Epidermal melanocyte (primary cell): ENCODE results near the gene PTPN1.
"Not testable (repeated sequence)": the region's sequence is repeated elsewhere in the genome, so short reads cannot be mapped to it uniquely, and the experiment has no call there.

Experiments used
- DNase-seq: peaks from one replicate; pipeline ENCODE4 v3.0.0; 2011; ENCODE audit warnings: low spot score; ENCODE audit not compliant: insufficient read length

The PTPN1 gene

DNA sequence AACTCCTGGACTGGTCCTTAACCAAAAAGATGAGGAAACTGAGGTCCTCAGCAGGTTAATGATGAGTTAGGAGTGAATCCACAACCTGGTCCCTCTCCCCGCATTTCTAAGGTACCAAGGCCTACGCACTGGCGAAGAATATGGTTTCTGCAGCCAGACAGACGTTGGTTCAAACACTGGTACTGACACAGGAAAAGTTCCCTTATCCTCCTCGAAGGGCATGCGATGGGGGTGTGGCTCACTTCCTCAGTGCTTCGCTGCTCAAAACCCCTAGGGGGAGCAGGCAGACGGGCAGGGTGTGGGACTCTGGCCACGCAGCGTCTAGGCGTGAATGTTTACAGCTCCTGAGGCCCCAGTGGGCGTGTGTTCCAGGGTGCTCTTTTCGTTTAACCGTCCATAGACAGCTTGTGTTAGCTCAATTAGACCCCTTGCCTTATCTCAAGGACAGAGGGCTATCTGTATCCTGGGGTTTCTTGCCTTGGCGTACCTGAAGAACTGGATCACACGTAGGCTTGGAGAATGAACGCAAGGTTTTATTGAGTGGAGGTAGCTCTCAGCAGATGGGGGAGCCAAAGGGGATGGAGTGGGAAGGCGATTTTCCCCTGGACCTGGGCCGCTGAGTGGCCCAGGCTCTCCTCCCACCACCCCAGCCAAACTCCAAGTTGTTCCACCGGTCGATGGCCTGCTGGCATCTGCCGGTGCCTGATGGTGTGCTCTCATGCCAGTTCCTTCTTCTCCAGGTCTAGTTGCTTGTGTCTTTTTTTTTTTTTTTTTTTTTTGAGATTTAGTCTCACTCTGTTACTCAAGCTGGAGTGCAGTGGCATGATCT, 31.8 kb upstream of the PTPN1 start:
- DNase-seq: no peak

DNA sequence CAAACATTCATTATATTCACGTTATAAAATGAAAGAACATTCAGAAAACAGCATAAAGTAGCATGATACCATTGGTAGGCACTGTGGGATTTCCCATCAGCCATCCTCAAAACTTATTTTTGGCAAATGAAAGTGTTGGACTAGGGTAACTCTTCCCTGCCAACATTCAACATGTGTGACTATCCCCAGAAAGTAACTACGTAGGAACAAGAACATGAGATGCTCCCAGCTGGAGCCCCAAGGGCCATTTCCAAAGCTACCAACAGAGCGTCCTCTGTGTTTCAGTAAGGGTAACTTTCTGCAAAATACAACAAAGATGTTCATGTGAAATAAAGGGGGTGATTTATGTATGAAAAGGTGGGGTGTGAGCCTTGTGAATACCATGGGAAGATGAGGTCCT, 28.4 kb upstream of the PTPN1 start:
- DNase-seq: peak; percentile 31

DNA sequence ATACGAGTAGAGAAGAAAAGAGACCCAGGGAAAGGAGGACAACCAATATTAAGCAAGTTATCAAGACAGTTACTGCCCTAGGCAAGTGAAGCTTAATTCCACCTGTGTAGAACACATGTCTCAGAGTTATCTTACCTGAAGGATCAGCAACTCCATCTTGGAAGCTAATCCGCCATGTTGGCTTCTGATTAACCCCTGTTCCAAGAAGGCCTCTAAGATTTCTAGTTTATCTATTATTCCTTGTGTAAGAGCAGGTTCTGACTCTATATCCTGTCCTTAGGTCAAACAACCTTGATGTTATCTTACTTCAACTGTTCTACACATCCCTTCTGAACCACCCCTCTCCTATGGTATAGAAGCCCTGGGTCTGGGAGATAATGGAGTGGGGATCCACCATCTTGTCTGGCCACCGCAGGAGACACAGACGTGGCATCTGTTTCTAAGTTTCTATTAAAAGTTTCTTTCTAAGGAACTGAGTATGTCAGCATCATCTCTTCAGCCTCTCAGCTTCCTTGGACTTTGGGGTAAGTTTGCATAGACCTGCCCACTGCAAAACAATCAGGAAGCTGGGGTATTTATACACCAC, 27.7 kb upstream of the PTPN1 start:
- DNase-seq: no peak

DNA sequence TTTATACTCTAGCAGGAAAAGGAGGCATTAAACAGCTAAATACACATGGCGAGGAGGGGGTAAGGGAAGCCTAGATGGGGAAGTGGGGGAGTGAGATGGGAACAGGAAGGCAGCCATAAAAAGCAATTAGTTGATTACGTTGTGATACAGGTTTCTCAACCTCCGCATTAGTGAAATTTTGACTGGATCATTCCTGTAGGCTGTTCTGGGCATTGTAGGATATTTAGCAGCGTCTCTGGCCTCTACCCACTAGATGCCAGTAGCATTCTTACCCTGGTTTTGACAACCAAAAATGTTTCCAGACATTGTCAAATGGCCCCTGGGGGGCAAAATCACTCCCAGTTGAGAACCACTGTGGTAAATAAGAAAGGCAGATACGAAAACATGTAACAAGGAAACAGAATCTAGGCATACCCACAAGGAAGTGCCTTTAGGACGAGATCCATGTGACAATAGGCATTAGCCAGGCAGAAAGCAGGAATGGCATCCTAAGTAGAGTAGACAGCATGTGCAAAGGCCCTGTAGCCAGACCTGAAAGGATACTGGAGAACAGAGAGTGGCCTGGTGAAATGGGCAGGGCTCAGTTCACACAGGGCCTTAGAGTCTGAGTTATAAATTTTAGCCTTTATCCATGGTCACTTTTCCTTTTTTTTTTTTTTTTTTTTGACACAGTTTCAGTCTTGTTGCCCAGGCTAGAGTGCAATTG, 25.8 kb upstream of the PTPN1 start:
- DNase-seq: no peak

DNA sequence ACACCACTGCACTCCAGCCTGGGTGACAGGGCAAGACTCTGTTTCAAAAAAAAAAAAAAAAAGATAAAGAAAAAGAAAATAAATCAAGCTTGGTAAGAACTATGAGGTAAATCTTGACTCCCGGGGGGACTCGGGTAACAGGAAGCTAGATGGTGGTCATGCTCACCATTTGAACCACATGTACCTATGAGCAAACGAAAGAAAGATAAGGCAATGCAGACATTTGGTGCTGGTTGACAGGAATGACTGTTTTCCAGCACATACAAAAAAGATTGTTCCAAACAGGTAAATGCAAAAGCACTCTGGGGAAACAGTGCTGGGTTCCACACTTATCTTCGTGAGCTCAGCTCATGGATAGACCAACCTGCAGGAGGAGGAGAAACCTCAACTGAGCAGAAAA, 22.8 kb upstream of the PTPN1 start:
- no peak for DNase-seq

DNA sequence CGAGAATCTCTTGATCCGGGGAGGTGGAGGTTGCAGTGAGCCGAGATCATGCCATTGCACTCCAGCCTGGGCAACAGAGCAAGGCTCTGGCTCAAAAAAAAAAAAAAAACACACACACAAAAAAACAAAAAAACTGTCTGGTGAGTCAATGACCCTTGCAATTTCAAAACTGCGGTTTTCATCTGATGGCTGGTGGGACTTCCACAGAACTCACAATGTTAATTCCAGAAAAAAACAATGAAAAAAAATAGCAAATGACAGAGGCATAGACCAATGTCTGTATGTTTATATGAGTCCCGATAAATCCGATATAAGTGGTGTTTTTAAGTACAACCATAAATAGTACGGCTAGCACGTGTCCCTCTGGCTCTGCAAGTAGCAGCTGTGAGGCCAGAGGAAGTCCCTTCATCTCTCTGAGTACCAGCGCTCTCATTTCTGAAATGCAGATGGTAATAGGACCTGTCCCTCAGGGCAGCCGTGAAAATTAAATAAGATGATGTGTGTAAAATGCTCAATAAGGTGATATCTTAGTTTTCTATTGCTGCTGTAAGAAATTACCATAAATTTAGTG, 21.9 kb upstream of the PTPN1 start:
- no peak for DNase-seq

DNA sequence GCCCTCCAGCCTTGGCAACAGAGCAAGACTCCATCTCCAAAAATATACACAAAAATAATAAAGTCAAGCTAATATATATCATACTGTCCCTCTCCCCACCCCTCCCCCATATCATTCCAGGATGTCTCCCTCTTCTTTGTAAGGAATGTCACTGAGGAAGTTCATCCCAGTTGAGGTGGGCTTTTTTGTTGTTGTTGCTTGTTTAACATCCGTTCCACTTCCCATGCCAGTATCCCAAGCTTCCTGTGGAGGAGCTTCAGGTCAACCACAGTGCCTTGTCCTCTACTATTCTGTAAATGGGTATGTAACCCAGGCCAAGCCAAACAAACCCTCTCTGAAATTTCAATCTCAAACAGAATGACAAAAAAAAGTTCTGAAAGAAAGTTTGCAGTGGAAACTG, 19.0 kb upstream of the PTPN1 start:
- DNase-seq: no peak

DNA sequence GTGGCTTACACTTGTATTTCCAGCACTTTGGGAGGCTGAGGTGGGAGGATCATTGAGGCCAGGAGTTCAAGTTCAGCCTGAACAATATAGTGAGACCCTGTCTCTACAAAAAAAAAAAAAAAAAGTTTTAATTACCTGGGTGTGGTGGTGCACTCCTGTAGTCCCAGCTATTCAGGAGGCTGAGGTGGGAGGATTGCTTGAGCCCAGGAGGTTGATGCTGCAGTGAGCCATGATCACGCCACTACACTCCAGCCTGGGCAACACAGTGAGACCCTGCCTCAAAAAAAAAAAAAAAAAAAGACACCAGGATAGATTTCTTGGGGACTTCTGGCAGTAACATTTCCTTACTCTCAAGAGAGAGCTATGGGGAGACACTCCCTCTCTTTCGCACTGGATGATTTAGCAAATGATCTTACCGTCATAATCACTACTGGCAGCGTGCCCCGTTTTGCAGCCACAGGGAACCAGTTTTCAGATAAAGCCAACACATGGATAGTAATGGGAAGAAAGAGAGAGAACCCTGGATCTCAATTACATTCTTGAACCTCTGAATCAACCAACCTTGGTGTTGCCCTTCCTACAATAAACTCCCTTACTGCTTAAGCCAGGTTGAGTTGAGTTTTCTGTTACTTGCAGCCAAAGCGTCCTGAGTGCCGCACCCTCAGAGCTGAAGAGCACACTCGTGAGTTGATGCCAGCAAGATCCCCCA, 18.1 kb upstream of the PTPN1 start:
- DNase-seq: no peak

DNA sequence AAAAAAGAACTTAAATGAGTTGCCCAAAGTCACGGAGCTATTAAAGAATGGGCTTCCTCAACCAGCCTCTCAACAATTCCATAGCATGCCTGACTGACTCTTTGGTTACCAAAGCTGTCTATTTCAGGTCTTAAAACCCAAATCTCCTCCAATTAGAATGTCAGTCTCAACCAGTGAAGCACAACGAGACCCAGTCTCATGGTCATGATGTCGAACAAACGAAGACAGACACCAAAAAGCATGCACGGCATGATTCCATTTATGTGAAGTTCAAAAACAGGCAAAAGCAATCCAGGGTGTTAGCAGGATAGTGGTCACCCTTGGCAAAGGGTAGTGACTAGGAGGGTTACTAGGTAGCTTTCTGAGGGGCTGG, 16.3 kb upstream of the PTPN1 start:
- no peak for DNase-seq

DNA sequence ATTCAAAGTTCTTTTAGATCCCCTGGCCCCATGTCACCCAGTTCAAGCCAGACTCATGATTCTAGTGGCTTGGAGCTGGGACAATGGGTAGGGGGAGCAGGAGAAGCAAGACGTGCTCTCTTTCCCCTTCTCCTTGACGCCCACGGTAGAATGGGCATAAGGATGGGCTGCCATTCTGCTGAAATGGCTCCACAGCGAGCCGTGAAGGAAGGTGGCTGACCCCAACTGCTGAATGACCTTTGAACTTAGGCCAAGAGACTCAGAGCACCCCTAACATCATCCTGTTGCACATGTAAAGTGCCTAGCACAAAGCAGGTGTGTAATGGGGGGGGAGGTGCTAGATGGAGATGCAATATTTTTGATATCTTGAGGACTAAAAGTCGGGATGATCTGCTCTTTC, 15.8 kb upstream of the PTPN1 start:
- no peak for DNase-seq

DNA sequence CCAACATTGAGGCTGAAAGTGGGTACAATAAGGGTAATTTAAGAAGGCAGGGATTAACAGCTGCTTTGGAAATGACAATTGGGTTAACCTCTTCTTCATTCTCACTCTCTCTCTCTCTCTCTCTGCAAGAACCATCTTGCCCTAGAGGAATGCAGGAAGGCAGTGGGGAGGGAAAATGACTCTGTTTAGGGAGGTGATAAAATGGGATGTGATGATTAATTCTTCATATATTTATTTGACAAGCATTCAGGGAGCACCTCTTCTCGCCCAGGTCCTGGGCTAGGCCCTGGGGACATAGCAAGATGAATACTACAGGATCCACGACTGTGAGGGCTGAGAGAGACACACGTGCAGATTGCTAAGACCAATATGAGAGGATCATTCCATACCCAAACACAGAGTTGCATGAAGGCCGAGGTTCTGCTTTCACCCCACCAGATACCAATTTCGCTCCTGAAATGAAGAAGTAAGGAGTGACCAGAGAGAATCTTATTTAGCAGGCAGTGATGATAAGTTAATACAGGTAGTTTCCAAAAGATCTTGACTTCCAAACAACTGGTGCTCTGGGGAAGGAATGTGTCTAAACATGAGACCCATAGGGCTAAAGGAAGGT, 13.3 kb upstream of the PTPN1 start:
- DNase-seq: no peak

DNA sequence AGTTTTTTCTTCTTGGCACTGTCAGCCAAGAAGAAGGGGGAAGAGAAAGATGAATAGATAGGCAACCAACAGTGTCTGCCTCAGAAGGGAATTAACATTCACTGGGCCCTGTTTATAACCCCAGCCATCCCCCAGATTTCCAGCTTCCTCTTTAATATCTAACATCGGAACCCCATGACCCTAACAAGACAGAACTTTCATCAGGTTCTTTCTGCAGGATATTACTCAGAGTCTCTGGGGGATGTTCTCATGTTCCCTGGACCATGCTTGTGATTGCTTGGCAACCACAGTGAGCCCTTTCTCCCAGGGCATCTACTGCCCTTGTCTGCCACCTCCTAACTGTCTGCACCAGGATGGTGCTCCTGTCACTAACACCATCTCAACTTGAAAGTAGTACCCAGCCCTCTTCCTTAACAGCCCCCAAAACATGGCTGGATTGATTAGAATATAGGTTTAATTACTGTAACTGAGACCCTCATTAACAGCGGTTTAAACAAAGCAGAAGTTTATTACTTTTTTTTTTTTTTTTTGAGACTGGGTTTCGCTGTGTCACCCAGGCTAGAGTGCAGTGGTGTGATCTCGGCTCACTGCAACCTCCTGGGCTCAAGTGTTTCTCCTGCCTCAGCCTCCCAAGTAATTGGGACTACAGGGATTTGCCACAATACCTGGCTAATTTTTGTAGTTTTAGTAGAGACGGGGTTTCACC, 12.0 kb upstream of the PTPN1 start:
- no peak for DNase-seq

DNA sequence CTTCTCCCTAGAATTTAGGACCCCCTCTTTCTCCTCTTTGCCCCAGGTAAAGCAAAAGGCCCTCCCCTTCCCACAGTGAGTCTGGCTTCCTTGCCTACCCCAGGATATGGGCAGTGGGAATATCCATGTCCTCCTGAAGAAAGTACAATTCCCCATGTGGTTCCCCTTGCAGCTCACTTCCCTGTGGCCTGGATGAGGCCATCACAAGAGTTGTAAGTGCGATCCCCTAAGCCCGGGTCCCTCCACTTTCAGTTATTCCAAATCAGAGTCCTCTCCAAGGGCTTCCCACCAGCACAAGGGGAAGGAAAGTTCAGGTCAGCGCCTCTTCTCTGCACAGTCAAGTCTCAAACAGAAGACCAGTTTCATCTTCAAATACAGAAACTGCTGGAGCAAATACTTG, 10.2 kb upstream of the PTPN1 start:
- DNase-seq: no peak

DNA sequence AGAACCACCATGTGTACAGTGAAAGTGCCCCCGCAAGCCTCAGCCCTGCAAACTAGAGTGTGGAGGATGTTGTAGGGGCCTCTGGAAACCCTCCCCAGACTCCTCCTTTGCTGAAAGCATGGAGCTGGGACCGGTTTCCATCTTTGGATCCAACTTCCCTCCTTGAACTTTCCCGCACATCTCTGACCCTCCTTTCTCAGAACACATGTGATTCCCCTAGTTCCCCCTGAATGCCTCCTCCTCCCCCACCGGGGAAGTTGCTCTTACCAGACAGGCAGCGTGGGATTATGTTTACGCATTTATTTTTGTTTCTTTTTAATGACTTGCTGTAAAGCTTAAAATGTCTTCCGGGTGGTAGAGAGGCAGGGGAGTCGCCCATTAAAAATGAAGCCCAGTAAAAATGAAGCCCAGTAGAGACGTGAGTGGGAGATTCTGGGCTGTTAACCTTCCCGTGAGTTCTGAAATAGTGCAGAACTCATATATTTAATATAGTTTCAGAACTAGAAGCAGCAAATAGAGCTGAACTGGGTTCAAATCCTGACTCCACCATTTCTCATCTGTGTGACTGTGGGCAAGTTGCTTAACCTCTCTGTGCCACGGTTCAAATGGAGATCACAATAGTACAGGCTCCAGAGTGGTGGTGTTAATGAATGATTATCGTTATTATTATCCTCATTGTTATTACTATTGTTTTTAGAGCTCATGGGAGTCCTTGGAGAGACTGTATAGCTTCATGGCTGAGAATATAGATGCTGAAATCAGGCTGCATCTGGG, 8.0 kb upstream of the PTPN1 start:
- DNase-seq: no peak

DNA sequence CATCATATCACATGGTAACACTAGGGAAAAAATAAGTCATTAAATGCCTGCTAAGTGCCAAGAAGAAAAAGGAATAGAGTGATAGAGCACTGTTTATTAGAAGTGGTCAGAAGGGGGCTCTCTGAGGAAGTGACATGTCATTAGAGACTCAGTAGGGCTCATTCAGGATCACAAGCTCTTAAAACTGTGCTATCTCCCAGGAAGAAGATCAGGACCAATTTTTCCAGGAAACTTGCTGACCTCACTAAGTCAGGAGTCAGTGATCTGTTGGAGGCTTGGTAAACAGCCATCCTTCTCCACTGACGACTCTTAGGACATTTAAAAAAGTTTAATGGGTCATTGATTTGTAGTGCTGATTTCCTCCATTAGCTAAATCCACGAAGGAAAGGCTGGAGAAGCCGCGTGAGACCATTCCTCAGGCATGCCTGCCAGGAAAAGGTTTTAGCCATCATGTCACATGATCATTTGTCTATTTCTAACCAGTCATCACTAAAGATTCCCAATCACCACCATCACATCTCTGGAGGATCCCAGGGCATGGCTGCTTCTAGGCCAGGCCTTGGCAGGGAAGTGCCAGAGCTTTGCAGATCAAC, 5.9 kb upstream of the PTPN1 start:
- DNase-seq: no peak

DNA sequence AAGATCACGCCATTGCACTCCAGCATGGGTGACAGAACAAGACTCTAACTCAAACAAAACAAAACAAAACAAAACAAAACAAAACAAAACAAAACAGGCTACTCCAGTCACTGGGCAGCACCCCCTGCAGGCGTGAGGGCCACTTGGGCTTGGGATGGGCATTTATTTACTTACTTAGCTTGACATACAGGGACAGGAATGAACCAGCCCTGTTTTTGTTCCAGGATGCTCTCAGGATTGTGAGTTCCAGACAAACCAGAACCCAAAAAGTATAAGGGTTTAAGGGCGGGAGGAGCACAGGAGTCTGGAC, 4.0 kb upstream of the PTPN1 start:
- no peak for DNase-seq

DNA sequence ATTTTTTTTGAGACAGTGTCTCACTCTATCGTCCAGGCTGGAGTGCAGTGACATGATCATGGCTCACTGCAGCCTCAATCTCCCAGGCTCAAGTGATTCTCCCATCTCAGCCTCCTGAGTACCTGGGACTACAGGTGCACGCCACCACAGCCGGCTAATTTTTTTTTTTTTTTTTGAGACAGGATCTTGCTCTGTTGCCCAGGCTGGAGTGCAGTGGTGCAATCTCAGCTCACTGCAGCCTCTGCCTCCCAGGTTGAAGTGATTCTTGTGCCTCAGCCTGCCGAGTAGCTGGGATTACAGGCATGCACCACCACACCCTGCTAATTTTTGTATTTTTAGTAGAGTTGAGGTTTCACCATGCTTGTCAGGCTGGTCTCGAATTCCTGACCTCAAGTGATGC, 2.4 kb upstream of the PTPN1 start:
- not testable (repeated sequence) for DNase-seq

DNA sequence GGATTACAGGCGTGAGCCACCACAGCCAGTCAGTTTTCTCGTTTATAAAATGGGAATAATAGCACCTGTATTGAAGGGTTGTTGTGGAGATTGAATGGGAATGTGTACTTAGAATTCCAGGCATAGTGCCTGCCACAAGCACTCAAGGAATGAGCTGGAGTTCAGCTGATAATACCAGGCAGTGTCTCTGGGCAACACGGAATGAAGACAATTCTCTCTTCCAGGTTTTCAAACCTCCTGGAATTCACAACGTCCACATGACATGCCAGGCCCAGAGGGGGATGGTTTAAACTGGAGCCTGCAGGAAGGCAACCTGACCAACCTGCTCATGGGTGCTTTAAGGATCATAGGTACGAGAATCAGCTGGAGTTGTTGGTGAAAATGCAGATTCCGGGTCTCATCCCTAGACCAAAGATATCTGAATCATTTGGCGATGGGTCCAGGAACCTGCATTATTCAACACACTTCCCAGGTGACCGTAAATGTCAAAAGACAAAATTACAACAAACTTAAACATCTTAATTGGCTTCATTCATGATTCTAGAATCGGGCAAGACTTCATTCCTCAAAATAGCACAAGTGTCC, 1.9 kb upstream of the PTPN1 start:
- no peak for DNase-seq
